ENCODE data around the gene CCDC85C. TPM values are rescaled to one million over a fixed set of nuclear protein-coding genes. Genes with fewer than 3 reads are reported as not detected.

The CCDC85C gene
- total and polyA plus RNA-seq, 2 experiments from 2014 or later: 4.5 to 24.9 TPM

DNA sequence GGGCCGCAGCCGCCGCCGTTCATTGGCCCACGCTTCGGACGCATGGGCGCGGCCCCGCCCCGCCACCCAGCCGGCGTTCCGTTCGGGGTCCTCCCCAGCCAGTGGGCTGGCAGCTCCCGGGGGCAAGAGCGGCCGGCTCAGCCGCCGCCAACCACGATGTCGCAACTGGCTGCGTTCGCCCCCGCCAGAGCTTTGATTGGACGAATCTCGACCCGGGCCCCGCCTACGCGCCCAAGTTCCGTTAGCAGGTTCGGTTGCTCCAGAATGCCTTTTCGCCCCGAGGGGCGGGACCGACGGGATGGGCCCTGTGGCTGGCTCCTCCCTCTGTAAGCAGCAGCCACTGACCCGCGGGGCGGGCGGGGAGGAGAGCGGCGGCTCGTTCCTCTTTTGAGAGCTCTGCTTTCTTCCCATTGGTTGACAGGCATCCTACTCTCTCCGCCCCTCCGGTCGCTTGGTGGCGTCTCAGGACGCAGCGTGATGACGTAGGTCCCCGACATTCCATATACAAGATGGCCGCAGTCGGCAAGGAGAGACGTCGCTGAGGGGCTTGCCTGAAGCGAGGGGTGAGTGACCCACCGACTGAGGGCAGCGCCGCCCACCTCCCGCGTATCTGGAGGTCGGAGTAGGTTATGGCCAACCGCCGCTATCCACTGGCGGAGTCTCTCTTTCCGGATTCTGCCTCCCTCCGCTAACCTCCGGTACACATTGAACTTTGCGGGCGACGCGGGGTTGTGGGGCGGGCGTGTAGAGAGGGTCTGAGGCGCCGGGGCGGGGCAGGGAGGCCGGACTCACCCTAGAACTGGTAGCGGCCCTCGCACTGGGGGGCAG, 122.9 kb downstream of the CCDC85C start, which contains the start of gene CCNK:
TSS of gene CCNK (plus strand) at position 493 of the 828 bp plus-strand sequence. CDS start 11,269 bp downstream, outside the sequence.
- no peaks in the 10 kb centered on the region for H3K9me3 Mint-ChIP-seq
- no peaks in the 10 kb centered on the region for H3K9me2 ChIP-seq (ENCODE audit: insufficient read depth)
- H3K36me3 ChIP-seq (ENCODE audit: insufficient read depth): no peaks in the 10 kb centered on the region
- H3K27me3 Mint-ChIP-seq (ENCODE audit: insufficient read depth, low read depth, poor library complexity): peaks cover 13% of the 10 kb centered on the region
- no peaks in the 10 kb centered on the region; the same call in 2 of the 3 replicates for H3K36me3 Mint-ChIP-seq (ENCODE audit: low read depth)
- peak within 1 kb of the TSS; percentile 92 for H3K4me3 ChIP-seq
- H3K4me3 Mint-ChIP-seq: peak within 1 kb of the TSS; percentile 98
- peaks cover 15% of the 10 kb centered on the region for H3K4me1 ChIP-seq (ENCODE audit: insufficient read depth)
- H3K27ac Mint-ChIP-seq: peak within 1 kb of the TSS; percentile 99
- ATAC-seq (peak; percentile 85), DNase-seq (ENCODE audit: low spot score) (peak; percentile 99)
- 0 out of 2 replicates have a peak, but pooled peaks cover 6% of the 10 kb centered on the region for H3F3A ChIP-seq (replicated peaks; ENCODE audit: low read depth)
- peaks cover 87% of the 10 kb centered on the region for H3K79me2 ChIP-seq (replicated peaks; ENCODE audit: insufficient read depth)
- peaks cover 65% of the 10 kb centered on the region for H4K20me1 ChIP-seq (replicated peaks; ENCODE audit: insufficient read depth)
- H3K27ac ChIP-seq (ENCODE audit: low read depth): peak within 1 kb of the TSS; percentile 90
- no peaks in the 10 kb centered on the region for H3K27me3 ChIP-seq (ENCODE audit: insufficient read depth)
- peaks cover 22% of the 10 kb centered on the region for H3K4me1 Mint-ChIP-seq
- peak; percentile 93 for TF ChIP-seq POLR2AphosphoS5 (IDR thresholded peaks at IDR 0.05; ENCODE audit: low read depth)
- TF ChIP-seq NANOG (IDR thresholded peaks at IDR 0.05; ENCODE audit: borderline replicate concordance): no peak
- TF ChIP-seq, protein P1, sequence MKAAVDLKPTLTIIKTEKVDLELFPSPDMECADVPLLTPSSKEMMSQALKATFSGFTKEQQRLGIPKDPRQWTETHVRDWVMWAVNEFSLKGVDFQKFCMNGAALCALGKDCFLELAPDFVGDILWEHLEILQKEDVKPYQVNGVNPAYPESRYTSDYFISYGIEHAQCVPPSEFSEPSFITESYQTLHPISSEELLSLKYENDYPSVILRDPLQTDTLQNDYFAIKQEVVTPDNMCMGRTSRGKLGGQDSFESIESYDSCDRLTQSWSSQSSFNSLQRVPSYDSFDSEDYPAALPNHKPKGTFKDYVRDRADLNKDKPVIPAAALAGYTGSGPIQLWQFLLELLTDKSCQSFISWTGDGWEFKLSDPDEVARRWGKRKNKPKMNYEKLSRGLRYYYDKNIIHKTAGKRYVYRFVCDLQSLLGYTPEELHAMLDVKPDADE (IDR thresholded peaks at IDR 0.05): peak; percentile 48; the same call in 1 of the 2 replicates
- TF ChIP-seq, protein P2, sequence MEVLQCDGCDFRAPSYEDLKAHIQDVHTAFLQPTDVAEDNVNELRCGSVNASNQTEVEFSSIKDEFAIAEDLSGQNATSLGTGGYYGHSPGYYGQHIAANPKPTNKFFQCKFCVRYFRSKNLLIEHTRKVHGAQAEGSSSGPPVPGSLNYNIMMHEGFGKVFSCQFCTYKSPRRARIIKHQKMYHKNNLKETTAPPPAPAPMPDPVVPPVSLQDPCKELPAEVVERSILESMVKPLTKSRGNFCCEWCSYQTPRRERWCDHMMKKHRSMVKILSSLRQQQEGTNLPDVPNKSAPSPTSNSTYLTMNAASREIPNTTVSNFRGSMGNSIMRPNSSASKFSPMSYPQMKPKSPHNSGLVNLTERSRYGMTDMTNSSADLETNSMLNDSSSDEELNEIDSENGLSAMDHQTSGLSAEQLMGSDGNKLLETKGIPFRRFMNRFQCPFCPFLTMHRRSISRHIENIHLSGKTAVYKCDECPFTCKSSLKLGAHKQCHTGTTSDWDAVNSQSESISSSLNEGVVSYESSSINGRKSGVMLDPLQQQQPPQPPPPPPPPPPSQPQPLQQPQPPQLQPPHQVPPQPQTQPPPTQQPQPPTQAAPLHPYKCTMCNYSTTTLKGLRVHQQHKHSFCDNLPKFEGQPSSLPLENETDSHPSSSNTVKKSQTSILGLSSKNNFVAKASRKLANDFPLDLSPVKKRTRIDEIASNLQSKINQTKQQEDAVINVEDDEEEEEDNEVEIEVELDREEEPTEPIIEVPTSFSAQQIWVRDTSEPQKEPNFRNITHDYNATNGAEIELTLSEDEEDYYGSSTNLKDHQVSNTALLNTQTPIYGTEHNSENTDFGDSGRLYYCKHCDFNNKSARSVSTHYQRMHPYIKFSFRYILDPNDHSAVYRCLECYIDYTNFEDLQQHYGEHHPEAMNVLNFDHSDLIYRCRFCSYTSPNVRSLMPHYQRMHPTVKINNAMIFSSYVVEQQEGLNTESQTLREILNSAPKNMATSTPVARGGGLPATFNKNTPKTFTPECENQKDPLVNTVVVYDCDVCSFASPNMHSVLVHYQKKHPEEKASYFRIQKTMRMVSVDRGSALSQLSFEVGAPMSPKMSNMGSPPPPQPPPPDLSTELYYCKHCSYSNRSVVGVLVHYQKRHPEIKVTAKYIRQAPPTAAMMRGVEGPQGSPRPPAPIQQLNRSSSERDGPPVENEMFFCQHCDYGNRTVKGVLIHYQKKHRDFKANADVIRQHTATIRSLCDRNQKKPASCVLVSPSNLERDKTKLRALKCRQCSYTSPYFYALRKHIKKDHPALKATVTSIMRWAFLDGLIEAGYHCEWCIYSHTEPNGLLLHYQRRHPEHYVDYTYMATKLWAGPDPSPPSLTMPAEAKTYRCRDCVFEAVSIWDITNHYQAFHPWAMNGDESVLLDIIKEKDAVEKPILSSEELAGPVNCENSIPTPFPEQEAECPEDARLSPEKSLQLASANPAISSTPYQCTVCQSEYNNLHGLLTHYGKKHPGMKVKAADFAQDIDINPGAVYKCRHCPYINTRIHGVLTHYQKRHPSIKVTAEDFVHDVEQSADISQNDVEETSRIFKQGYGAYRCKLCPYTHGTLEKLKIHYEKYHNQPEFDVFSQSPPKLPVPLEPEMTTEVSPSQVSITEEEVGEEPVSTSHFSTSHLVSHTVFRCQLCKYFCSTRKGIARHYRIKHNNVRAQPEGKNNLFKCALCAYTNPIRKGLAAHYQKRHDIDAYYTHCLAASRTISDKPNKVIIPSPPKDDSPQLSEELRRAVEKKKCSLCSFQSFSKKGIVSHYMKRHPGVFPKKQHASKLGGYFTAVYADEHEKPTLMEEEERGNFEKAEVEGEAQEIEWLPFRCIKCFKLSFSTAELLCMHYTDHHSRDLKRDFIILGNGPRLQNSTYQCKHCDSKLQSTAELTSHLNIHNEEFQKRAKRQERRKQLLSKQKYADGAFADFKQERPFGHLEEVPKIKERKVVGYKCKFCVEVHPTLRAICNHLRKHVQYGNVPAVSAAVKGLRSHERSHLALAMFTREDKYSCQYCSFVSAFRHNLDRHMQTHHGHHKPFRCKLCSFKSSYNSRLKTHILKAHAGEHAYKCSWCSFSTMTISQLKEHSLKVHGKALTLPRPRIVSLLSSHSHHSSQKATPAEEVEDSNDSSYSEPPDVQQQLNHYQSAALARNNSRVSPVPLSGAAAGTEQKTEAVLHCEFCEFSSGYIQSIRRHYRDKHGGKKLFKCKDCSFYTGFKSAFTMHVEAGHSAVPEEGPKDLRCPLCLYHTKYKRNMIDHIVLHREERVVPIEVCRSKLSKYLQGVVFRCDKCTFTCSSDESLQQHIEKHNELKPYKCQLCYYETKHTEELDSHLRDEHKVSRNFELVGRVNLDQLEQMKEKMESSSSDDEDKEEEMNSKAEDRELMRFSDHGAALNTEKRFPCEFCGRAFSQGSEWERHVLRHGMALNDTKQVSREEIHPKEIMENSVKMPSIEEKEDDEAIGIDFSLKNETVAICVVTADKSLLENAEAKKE (CRISPR knock-in tag; IDR thresholded peaks at IDR 0.05): no peak
- no peak for TF ChIP-seq EZH2 (IDR thresholded peaks at IDR 0.05; ENCODE audit: low read depth, unreplicated experiment)
- TF ChIP-seq ZNF114 (CRISPR knock-in tag; IDR thresholded peaks at IDR 0.05): no peak
- TF ChIP-seq, protein P3, sequence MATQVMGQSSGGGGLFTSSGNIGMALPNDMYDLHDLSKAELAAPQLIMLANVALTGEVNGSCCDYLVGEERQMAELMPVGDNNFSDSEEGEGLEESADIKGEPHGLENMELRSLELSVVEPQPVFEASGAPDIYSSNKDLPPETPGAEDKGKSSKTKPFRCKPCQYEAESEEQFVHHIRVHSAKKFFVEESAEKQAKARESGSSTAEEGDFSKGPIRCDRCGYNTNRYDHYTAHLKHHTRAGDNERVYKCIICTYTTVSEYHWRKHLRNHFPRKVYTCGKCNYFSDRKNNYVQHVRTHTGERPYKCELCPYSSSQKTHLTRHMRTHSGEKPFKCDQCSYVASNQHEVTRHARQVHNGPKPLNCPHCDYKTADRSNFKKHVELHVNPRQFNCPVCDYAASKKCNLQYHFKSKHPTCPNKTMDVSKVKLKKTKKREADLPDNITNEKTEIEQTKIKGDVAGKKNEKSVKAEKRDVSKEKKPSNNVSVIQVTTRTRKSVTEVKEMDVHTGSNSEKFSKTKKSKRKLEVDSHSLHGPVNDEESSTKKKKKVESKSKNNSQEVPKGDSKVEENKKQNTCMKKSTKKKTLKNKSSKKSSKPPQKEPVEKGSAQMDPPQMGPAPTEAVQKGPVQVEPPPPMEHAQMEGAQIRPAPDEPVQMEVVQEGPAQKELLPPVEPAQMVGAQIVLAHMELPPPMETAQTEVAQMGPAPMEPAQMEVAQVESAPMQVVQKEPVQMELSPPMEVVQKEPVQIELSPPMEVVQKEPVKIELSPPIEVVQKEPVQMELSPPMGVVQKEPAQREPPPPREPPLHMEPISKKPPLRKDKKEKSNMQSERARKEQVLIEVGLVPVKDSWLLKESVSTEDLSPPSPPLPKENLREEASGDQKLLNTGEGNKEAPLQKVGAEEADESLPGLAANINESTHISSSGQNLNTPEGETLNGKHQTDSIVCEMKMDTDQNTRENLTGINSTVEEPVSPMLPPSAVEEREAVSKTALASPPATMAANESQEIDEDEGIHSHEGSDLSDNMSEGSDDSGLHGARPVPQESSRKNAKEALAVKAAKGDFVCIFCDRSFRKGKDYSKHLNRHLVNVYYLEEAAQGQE (IDR thresholded peaks at IDR 0.05; ENCODE audit: unreplicated experiment): no peak
- TF ChIP-seq CREB1 (CRISPR knock-in tag; IDR thresholded peaks at IDR 0.05; ENCODE audit: low read depth): peak; percentile 99
- peak within 1 kb of the TSS; percentile 98 for H3K4me2 ChIP-seq
- peak within 1 kb of the TSS; percentile 54; the same call in 1 of the 2 replicates for H2AFZ ChIP-seq
